HCT116 (cell line): ENCODE results near the gene GSAP. TPM values are rescaled to one million over a fixed set of nuclear protein-coding genes. Genes with fewer than 3 reads are reported as not detected.

Source experiments
- total RNA-seq: library from RNA; stranded (reverse); gene quantifications from one replicate; pipeline ENCODE4 v1.2.1, GENCODE V29; 2021; ENCODE audit not compliant: unreplicated experiment

The GSAP gene
- total RNA-seq, 1 experiment from 2014 or later = not detected

Other genes starting within 250 kb of the GSAP start
- not detected for gene FGL2, start 216.5 kb downstream of the GSAP start, total RNA-seq
- 80.5 TPM for gene PTPN12, start 120.9 kb upstream of the GSAP start, total RNA-seq